Ovary (tissue), 3 donors: Measurements from ENCODE around the gene ZSCAN22.

Experiments used
- EP300 ChIP-seq: sonication (generic); formaldehyde crosslinking; IDR thresholded peaks from one replicate; pipeline ENCODE4 v1.6.1; 2017; ENCODE audit warnings: antibody characterized with exemption
- POLR2A ChIP-seq: fragments of 450-650 bp; IDR thresholded peaks from one replicate; pipeline ENCODE4 v1.6.1; 2017; ENCODE audit warnings: antibody characterized with exemption, mild to moderate bottlenecking, moderate library complexity
- TF ChIP-seq, protein P1 (sequence below), 3 donors: fragments of 450-650 bp in 2 of 3; fragments of 200-600 bp in 1 of 3; IDR thresholded peaks; one replicate each; pipeline versions ENCODE4 v1.5.1 to v1.8.0; 2016 to 2022; ENCODE audit warnings: antibody characterized with exemption in 3 of 3, mild to moderate bottlenecking in 1 of 3
- donor health status: DM: no; HTN: no; CAD: no.

- TF ChIP-seq POLR2A (no peak), EP300 (no peak)
- TF ChIP-seq, protein P1, sequence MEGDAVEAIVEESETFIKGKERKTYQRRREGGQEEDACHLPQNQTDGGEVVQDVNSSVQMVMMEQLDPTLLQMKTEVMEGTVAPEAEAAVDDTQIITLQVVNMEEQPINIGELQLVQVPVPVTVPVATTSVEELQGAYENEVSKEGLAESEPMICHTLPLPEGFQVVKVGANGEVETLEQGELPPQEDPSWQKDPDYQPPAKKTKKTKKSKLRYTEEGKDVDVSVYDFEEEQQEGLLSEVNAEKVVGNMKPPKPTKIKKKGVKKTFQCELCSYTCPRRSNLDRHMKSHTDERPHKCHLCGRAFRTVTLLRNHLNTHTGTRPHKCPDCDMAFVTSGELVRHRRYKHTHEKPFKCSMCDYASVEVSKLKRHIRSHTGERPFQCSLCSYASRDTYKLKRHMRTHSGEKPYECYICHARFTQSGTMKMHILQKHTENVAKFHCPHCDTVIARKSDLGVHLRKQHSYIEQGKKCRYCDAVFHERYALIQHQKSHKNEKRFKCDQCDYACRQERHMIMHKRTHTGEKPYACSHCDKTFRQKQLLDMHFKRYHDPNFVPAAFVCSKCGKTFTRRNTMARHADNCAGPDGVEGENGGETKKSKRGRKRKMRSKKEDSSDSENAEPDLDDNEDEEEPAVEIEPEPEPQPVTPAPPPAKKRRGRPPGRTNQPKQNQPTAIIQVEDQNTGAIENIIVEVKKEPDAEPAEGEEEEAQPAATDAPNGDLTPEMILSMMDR (IDR thresholded peaks at IDR 0.05), result no peak
These were observed 52.5 kb downstream of the ZSCAN22 start for GRCh38 chr19:58379246-58379645.
